ENCODE results near the gene ACAP3.
A peak's percentile ranks its signal among the peaks of the same experiment; 100 is the strongest.

Gene ACAP3

GRCh38 chr1:1307923-1308755 lies at the start of gene ACAP3, which contains the start of gene PUSL1:
Gene ACAP3, minus strand, starts transcription at chr1:1307930. Its CDS starts 115 bp downstream, at chr1:1307815.
Gene PUSL1, plus strand, starts transcription at chr1:1308597. Its CDS starts 47 bp downstream, at chr1:1308644.
- peak; percentile 81 for DNase-seq (ENCODE audit: low read depth)

GRCh38 chr1:1356796-1357401 lies 49.2 kb upstream of the ACAP3 start:
- DNase-seq (ENCODE audit: low read depth), result no peak

- no peak for DNase-seq (ENCODE audit: low read depth)
Measured at GRCh38 chr1:1356166-1356795, 48.6 kb upstream of the ACAP3 start.

GRCh38 chr1:1355416-1355815 lies 47.7 kb upstream of the ACAP3 start:
- DNase-seq (ENCODE audit: low read depth), result no peak

GRCh38 chr1:1354271-1355247 lies 46.8 kb upstream of the ACAP3 start:
- DNase-seq (ENCODE audit: low read depth), result no peak

GRCh38 chr1:1353389-1354151 lies 45.8 kb upstream of the ACAP3 start:
- DNase-seq (ENCODE audit: low read depth), result no peak

GRCh38 chr1:1352786-1353388 lies 45.2 kb upstream of the ACAP3 start:
- no peak for DNase-seq (ENCODE audit: low read depth)

- no peak for DNase-seq (ENCODE audit: low read depth)
Measured at GRCh38 chr1:1351511-1352427, 44.0 kb upstream of the ACAP3 start.

GRCh38 chr1:1349256-1350012 lies 41.7 kb upstream of the ACAP3 start, which contains the start of gene DVL1:
Gene DVL1, minus strand, starts transcription at chr1:1349418. Its CDS starts 353 bp downstream, at chr1:1349065.
- DNase-seq (ENCODE audit: low read depth), result peak; percentile 67

GRCh38 chr1:1348420-1349255 lies 40.9 kb upstream of the ACAP3 start:
- no peak for DNase-seq (ENCODE audit: low read depth)

- DNase-seq (ENCODE audit: low read depth), result no peak
Measured at GRCh38 chr1:1347663-1348419, 40.1 kb upstream of the ACAP3 start.

- DNase-seq (ENCODE audit: low read depth), result no peak
Measured at GRCh38 chr1:1347026-1347595, 39.4 kb upstream of the ACAP3 start.

- no peak for DNase-seq (ENCODE audit: low read depth)
Measured at GRCh38 chr1:1346501-1346890, 38.8 kb upstream of the ACAP3 start.

- DNase-seq (ENCODE audit: low read depth), result no peak
Measured at GRCh38 chr1:1345860-1346500, 38.2 kb upstream of the ACAP3 start.

GRCh38 chr1:1345384-1345783 lies 37.7 kb upstream of the ACAP3 start:
- no peak for DNase-seq (ENCODE audit: low read depth)
